ENCODE results near the gene SLC7A5.
"Not testable (repeated sequence)": the region's sequence is repeated elsewhere in the genome, so short reads cannot be mapped to it uniquely, and the experiment has no call there.

SLC7A5 gene

DNA sequence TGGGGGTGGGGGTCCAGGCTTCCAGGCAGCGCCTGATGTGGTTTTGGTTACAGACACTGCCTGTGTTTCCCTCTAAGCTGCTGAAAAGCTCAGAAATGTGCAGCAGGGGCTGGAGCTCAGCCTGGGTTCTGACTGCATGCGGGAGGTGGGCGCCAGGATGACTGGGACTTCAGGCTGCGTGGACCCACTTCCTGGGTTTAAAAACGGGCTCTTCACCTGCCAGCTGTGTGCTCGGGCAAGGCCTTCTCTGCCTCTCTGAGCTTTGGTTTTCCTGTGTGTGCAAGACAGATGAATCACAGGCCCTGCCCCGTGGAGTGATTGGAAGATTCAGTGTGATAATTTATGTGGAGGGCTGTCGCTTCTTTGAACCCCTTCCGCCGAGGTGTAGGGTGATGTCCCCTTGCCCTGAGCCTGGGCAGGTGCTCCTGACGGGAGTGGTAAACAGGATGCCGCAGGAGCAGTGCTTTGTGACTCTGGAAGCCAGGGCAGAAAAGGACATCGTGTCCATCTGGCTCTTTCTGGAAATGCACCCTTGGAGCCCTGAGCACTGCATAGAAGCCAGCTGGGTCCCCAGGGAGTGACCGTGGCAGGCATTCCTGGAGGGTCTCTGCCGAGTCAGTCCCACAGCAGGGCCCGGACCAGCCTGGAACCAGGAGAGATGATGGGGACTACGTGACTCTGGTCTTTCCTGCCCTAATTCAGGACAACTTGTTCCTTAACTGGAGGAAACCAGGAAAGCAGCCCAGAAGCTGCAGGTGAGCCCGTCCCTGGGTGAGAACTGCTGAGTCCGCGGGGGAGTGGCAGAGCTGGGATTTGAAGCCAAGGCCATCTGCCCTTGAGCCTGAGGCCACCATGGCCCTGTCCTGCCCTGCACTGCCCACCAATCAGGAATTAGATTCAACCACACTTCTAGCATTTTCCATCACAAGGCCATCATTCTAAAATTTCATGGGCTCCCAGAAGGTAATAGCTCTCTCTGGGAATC lies 28.5 kb upstream of the SLC7A5 start:
- no peak for DNase-seq (ENCODE audit: low read depth)
- no peak for TF ChIP-seq CTCF (conservative IDR thresholded peaks at IDR 0.05; ENCODE audit: low read depth, low read length)
- H3K4me3 ChIP-seq (ENCODE audit: low read length): no peak overlapping the region

DNA sequence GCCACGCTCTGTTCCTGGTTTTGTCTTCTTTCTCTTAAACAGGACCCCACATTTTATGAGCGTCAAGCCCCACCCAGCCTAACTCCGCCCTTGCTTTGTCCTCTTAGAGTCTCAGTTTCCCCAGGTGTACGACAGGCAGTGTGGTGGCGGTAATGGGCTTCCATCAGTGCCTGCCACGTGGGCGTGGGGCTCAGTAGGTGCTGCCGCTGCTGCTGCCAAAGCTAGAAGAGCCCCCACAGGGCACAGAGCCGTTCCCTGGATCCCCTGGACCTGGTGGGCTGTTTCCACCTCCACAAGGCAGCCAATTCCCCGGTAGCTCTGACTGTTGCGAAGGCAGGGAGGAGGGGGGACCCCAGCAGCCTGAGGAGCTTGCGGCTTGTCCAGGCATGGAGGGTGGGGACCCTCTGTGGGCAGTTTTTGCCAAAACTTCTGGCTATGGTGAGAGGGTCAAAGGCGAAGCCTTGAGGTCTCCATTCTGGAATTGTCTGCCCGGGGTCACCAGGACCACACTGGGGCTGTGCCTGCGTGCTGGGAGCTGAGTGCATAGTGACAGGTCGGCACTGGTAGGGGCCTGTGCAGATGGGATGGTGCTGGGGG lies 27.7 kb upstream of the SLC7A5 start:
- DNase-seq (ENCODE audit: low read depth); H3K4me3 ChIP-seq (ENCODE audit: low read length): not testable (repeated sequence)

GRCh38 chr16:87896176-87896890 lies 27.0 kb upstream of the SLC7A5 start:
- not testable (repeated sequence) for H3K4me3 ChIP-seq (ENCODE audit: low read length); DNase-seq (ENCODE audit: low read depth)

GRCh38 chr16:87895641-87896141 lies 26.4 kb upstream of the SLC7A5 start:
- no peak for TF ChIP-seq CTCF (conservative IDR thresholded peaks at IDR 0.05; ENCODE audit: low read depth, low read length)
- no peak overlapping the region for H3K4me3 ChIP-seq (ENCODE audit: low read length)
- no peak for DNase-seq (ENCODE audit: low read depth)

GRCh38 chr16:87894005-87894404 lies 24.7 kb upstream of the SLC7A5 start:
- not testable (repeated sequence) for DNase-seq (ENCODE audit: low read depth)

DNA sequence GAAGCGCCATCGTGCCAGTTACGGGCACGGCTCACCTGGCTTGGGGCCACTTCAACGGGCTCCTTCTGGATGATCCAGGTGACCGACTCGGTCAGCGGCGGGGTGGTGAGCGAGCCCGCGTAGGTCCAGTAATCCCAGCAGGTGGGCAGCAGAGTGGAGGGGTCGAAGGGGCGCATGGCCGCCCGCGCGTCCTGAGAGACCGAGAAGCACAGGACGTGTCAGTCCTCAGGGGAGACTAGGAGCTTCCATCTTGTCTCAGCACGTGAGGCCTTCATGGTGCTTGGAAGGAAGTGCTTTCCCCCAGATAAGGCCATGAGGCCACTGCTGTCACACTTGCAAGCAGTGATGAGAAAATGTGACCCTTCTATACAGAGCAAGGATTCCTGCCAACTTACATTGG lies 22.5 kb upstream of the SLC7A5 start:
- no peak overlapping the region for H3K4me3 ChIP-seq (ENCODE audit: low read length)
- no peak for TF ChIP-seq CTCF (conservative IDR thresholded peaks at IDR 0.05; ENCODE audit: low read depth, low read length)
- no peak for DNase-seq (ENCODE audit: low read depth)

More at GRCh38 chr16:87894005-87894404, 24.7 kb upstream of the SLC7A5 start:
- H3K4me3 ChIP-seq (ENCODE audit: low read length): not testable (repeated sequence)

- not testable (repeated sequence) for H3K4me3 ChIP-seq (ENCODE audit: low read length); DNase-seq (ENCODE audit: low read depth)
- TF ChIP-seq CTCF (conservative IDR thresholded peaks at IDR 0.05; ENCODE audit: low read depth, low read length): peak; percentile 27
These were observed 20.5 kb upstream of the SLC7A5 start for GRCh38 chr16:87889762-87890161.

DNA sequence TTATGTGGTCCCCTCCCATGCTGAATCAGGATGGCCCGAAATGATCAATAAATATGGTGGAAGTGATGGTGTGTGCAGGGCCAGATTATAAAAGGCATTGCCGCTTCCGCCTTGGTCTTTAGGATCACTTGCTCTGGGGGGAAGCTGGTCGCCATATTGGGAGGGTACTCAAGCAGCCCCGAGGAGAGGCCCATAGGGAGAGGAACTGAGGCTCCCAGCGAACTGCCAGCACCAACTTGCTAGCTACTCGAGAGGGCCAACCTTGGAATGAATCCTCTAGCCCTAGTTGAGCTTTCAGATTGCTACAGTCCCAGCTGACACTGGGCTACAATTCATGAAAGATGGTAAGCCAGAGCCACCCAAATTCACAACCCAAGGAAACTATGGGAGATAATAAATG lies 19.0 kb upstream of the SLC7A5 start:
- not testable (repeated sequence) for DNase-seq (ENCODE audit: low read depth); H3K4me3 ChIP-seq (ENCODE audit: low read length)

- H3K4me3 ChIP-seq (ENCODE audit: low read length); DNase-seq (ENCODE audit: low read depth): not testable (repeated sequence)
These were observed 18.6 kb upstream of the SLC7A5 start for GRCh38 chr16:87887931-87888330.

GRCh38 chr16:87885371-87885967 lies 16.2 kb upstream of the SLC7A5 start:
- H3K4me3 ChIP-seq (ENCODE audit: low read length); DNase-seq (ENCODE audit: low read depth): not testable (repeated sequence)

Data from retinal pigment epithelial cell (primary cell).